GM18873 (cell line): Measurements from ENCODE around the gene TUBB2A.
"Not testable (repeated sequence)": the region's sequence is repeated elsewhere in the genome, so short reads cannot be mapped to it uniquely, and the experiment has no call there.

ENCODE experiments used
- ATAC-seq: cut with Tn5 transposase; IDR thresholded peaks from one replicate; pipeline ENCODE4 v1.9.1; 2021; ENCODE audit warnings: mild to moderate bottlenecking, moderate library complexity, moderate number of reproducible peaks; ENCODE audit not compliant: unreplicated experiment, low FRiP score

Gene TUBB2A

DNA sequence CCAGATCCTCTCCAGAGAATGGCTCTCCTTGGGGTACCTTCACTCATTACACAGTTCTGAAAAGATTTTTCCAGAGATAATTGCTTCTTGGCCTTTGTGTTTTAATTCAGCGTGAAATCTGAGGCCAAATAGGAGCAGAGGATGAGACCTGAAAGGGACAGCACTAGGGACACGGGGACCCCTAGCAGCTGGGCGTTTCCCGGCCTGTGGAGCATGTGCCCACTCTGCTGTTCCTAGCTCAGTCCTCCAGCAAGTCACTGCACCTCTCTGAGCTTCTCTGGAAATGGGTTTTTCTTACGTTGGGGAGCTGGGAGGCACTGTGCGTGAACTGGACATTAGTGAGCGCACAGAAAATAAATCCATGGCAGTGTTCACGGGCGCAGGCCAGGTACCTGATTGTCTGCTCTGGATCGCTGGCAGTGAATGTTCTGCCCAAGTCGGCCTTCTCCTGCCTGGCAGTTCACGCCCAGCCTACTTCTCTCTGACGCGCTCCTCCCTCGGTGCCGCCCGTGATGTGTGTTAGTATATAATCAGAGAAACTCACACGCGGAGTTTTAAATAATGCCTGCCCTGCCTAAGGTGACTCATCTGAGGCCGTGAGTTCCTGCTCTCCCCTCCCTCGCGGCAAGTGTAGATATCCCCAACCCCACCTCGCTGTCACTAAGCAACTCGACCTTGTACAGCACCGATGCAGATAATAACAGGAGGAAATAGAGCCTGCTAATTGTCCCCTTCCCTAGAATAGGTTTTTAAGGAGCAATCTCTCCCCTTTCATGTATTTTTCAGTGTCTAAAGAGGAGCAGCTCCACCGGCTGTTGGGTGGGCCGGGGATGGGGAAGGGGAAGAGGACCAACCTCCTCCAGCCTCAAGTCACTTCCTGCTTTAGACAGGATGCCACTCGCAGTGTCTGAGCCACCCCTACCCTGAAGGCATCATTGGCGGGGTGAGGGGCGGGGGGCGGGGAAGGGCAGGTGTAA is 2.7 kb upstream of the TUBB2A start:
- no peak for ATAC-seq

DNA sequence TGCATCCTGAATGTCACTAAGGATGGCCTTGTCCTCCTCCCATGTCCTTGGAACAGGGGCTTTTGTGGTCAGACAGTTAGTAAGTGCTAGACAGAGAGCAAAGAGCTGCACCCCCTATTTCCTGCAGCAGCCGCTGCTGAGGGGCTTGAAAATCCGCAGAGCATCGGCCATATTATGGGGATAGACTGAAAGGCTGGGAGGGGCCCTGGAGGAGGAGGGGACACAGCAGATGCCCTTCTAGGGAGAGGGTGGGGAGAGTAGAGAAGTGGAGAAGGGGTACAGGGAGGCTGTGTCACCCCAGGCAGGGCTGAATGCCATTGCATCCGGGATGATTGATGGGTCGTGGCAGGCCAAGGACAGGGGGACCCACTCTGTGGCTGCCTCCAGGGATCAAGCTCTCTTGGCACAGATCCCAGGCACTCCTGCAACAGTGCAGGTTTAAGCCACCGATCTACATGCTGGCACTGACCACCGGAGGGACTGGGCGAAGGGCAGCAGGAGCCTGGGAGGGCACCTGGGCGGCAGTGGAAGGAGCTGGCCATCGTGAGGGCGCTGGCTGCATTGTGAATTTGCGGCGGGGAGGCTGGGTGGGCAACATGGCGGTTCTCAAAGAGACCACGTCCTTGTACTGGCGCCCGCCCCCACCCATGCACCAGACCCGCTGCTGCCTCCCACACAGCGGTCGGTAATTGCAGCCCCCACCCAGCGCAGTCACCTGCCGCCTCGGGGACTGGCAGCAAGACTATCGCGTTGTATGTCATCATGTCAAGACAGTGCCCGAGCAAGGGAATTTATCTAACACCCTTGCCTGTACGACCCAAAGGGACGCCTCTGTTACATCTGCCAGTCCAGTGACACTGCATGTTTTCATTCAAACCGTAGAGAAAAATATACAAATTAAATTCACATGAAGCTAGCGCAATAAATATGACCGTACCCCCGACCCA is 887 bp downstream of the TUBB2A start:
- ATAC-seq = not testable (repeated sequence)

DNA sequence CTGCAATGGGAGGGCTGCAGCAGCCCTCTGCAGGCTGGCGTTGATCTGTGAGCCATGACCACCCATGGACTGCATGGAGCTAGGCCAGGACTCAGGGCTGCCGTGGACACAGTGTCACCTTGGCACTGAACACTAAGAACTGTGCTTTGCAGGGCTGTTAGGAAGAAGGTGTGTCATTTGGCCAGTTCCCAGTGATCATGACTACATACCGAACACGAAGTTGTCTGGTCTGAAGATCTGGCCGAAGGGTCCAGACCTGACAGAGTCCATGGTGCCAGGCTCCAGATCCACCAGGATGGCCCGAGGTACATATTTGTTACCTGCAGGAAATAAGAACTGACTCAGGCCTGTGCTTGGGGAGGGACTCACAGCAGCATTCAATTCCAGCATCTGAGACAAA is 1.9 kb downstream of the TUBB2A start:
- not testable (repeated sequence) for ATAC-seq

DNA sequence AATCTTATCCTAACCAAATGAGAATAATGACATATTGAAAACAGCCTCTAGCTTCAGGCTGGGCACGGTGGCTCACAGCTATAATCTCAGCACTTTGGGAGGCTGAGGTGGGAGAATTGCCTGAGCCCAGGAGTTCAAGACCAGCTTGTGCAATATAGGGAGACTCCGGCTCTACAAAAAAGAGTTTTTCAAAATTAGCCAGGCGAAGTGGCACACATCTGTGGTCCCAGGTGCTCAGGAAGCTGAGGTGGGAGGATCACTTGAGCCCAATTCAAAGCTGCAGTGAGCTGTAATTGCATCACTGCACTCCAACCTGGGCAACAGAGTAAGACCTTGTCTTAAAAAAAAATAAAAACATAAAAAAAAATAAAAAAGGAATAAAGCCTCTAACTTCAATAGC is 4.7 kb downstream of the TUBB2A start:
- ATAC-seq = no peak

DNA sequence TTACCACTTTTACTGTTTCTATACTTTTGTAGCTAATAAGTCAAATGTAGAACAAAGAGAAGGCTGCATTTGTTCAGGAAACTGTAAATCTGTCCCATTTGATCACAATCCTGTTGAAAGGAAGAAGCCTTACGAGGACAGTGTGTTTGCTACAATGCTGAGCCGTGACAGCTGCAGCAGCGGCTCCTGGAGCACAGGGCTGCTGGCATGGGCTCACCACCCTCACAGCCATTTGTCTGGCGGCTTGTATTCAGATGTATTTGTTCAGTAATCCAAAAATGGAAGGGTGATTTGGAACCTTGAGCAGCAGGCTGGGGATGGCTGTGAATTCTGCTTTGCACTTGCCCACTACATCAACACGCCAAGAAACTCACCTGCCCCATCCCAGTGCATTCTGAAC is 5.7 kb downstream of the TUBB2A start:
- no peak for ATAC-seq

DNA sequence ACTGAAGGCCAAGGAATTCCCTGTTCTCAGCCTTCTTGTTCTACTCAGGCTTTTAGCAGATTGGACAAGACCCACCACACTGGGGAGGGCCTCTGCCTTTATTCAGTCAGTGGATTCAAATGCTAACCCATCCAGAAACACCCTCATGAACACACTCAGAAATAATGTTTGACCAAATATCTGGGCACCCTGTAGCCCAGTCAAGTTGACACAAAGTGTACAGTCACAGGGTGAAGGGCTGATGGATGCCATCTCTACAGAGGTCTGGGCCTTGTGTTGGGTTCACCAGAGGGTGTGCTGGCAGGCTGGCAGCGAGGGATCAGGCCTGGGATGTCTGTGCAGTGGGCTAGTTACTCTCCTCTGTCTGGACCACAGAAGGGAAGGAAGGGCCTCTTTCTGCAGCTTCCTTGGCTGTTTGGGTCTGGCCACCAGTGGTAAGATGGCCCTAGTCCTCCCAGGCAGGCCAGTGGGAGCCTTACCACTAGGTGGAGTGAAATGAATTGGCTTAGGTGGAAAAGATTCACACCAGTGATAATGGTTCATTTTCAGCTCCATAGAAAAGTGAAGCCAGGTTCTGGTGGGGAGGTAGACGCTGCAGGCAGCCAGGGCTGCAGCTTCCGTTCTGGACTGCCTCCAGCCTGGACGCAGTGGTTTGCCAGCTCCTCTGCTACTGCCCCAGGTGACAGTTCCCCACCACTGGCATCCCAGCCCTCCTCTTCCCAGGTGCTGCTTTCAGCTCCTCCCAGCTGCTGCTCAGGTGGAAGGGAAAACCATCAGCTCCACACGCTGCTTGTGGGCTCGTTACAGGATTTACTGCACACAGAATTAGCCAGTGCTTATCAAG is 9.2 kb downstream of the TUBB2A start:
- no peak for ATAC-seq

DNA sequence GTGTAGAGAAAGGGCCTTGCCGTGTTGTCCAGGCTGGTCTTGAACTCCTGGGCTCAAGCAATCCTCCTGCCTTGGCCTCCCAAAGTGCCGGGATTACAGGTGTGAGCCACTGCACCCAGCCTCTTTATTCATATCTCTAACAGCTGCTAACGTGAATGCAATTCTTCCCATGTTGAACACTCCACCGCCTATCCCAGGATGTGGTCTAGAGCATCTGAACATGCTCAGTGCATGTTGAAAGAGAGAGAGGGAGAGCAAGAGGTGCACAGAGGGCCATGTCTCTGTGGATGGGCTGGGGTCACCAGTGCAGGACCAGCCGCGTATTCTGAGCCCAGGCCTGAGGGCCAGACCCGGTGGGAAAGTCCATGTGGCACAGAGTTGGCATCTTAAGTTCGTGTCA is 12.8 kb downstream of the TUBB2A start:
- ATAC-seq = no peak

DNA sequence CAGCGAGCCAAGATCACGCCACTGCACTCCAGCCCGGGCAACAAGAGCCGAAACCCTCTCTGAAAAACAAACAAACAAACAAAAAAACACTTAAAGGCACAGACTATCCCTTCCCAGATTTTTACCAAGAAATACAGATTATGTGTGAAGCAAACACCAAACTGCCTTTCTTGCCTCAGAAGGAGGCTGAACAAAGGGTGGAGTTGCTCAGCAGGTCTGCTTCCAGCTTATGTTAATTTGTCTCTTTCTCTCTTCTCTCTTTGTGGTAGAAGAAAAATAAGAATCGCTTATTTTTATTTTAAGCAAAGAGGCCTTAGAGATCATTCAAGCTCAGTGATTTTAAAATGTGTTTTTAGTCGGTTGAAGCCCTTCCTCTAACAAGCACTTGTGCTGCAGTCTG is 14.2 kb downstream of the TUBB2A start:
- no peak for ATAC-seq

DNA sequence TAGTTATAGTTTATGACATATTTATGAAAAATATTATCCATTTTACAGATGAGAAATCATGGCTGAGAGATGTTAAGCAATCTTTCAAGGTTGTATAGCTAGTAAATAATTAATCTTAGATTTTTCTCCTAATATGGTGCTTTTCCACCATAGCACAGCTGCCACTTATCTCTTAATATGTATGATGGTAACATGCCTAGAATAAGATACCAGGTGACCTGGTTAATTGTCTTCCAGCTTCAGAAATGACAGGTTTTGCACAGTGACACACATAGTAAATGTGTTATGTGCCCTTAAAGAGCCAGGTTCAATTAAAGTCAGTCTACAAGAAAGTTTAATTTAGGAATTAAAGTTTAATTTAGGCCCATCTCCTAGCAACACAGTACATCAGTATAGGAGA is 14.8 kb downstream of the TUBB2A start:
- no peak for ATAC-seq

DNA sequence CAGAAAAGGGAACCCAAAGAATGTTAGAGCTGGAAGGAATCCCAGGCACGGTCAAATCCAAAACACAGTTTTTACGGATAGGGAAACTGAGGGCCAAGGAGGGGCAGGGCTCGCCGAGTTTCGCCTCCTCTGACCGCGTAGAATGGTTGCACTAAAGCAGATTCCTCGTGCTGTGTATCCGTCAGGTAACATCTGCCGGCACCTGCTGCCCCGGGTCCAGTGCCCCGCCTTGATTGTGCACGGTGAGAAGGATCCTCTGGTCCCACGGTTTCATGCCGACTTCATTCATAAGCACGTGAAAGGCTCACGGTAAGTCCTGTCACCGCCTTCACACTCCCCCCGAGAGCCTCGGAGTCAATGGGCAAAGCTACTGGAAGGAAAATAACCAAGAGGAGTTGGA is 17.1 kb downstream of the TUBB2A start:
- ATAC-seq = no peak

DNA sequence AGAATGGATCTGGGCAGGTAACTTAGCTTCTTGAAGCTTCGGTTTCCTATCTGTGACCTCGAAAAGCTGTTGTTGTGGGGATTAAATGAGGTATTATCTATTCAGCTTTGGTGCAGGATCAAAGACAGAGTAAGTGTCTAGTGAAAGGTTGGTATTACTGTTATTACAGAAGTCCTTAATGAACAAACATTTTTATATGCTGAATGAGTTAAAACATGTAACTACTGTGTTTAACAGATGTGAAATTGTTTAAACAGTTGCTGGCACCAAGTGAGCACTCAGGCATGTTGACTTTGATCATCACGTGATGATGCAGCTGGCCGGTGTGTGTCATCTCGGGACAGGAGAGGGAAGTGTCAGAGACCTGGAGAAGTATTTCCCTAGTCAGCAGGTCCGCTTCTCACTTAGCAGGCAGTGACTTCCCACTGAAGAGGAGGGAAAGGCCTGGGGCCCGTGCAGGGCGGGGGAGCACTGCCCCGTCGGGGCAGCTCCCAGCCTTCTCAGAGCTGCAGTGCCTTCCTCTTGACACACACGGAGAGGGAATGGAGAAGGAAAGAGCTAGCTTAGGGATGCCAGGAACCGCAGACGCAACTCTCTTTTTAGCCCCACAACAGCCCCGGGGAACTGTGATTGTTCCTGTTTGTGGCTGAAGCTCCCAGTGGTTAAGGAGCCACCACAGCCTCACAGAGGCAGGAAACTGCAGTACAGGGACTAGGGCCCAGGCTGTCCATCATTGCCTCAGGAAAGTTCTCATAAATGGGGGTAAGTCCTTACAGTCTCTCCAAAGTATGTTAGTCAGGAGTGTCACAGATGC is 18.0 kb downstream of the TUBB2A start:
- no peak for ATAC-seq

DNA sequence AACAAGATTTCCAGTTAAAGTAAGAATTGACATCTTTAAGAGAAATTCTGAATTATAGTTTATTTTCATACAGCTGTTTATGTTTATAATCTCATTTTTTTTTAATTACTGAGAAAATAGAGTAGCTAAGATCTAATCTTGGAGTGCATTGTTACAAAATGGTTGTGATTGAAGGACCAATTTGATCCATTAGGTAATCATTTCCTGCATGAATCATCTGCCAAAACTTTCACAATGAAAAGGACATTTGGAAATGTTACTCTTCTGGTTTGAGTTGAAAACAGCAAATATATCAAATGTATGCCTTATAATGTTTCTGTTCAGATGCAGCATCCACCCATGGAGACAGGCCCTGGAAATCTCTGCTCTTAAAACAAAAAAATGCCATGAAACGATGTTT is 19.0 kb downstream of the TUBB2A start:
- no peak for ATAC-seq

DNA sequence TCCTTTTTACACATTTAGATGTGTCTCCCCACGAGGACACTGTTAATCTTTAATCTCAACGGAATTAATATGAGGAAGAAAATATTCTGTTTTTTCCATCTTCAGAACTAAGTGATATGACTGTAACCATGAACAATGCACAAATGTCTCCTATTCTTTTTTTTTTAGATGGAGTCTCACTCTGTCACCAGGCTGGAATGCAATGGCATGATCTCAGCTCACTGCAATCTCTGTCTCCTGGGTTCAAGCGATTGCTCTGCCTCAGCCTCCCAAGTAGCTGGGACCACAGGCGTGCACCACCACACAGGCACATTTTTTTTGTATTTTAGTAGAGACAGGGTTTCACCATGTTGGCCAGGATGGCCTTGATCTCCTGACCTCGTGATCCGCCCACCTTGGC is 19.5 kb downstream of the TUBB2A start:
- ATAC-seq = not testable (repeated sequence)

DNA sequence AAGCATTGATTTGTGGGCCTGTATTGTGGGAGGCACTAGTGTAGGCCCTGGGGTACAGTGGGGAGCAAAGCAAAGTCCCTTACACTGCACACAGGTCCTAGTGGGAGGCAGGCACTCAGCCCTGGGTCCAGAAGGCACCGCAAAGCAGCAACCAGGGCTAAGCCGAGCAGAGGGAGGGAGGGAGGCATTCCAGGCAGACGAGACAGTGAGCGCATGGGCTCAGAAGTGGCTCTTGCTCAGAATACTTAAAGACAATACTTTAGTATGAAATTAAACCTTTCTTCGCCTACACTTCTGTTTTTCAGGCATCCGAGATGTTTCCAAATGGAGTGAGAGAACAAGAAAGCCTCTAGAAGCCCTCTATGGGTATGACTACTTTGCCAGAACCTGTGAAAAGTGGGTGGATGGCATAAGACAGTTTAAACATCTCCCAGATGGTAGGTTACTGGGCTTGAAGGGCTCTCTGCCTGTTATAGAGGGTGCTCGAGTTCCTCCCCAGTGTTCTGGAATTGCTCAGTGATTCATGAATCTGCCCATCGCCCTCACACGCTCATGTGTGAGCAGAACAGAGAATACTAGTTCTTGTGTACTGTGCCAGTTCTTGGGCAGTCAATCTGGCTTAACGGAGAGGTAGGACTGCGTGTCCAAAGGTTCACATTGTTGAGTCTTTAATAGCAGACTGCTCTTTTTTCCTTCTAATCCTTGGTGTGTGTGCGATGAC is 20.1 kb downstream of the TUBB2A start:
- ATAC-seq = no peak

DNA sequence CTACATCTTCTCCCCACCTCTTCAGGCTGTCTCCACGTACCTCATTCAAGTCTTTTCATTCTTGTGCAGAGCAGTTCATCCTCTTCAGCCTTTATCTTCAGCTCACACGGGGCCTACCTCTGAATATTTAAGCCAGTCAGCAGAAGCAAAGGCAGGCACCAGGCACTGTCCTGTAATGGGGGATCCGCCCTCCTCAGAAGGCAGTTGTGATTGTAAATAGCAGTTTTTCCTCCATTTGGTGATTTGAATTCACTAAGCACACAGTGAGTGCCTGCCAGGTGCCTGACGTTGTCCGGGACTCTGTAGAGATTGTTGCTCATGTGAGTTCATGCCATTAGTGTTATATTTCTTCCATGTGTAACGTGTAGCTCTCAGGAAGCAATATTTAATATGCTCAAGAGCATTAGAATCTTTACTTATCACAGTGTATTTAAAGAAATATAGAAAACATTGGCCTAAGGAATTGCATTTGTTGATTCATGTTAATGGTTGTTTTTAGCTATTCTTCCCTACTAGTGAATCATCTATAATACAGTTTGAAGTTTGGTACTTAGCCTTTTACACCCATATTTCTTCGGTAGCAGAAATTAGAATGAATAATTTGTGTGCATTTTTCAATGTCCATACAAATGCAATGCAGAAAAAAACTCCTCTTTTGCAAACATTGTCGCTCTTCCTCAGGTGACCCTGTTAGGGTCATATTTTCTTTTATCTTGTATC is 20.9 kb downstream of the TUBB2A start:
- no peak for ATAC-seq

DNA sequence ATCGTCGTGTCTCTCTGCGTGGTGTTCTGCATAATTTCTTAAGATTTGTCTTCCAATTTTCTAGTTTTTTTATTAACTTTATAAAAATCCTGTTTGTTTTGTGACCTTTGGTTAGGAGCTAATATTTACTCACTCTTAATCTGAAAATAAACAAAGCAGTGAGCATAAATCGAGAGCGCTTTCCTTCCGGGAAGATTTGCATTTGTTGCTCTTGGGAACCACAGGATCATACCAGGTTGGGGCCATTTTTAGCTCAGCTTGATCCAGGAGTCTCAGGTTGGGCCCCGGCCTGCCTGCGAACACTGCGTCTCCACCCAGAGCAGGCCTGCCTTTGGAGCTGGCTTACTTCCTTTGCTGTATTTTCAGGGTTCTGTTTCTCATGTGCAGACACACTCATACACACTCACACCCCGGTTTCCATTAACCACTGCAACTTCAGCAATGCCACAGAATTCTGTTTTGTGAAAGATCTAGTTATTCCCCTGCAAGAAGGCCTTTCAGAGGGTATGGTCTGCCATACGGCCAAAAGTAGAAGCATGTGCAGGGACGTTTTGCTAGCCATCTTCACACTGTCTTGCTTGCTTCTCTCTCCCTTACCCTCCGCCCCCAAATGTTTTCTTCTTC is 21.6 kb downstream of the TUBB2A start:
- no peak for ATAC-seq

DNA sequence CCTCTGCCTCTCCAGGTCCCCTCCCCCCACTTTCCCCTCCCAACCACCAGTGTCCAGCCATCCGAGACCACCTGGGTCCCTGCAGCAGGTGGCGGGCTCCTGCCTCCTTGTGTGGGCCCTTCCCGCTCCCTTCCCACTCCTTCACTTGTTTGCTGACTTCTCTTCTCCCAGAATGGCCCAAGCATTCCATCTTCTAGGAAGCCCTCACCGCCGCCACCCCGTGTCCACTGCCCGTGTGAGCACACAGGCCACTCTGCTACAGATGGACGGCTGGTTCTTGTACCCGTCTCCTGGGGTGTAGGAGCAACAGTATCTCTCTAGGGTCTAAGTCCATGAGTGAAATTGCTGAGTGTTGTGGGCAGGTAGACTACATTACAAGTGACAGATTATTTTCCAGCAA is 23.8 kb downstream of the TUBB2A start:
- ATAC-seq = no peak

DNA sequence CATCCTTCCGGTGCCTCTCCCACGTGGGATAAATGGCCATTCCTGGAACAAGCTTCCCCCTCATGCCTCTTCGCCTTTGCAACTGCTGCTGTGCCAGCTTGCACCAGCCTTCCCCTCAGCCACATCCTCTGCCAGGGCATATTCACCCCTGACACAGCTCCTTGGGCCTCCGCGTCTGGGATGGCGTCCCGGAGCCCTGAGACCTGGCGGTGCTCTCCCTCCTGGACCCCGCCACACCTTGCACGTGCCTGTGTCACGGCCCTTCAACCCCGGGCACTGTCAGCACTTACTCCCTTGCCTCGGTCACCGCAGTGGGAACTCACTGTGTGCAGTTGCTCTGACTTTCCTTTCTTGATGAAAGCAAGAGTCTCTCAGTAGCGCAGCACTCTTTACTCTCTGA is 25.6 kb downstream of the TUBB2A start:
- no peak for ATAC-seq
